Testis (tissue), 5 donors: ENCODE measurements around the gene ATP12A. TPM values are rescaled to one million over a fixed set of nuclear protein-coding genes. Genes with fewer than 3 reads are reported as not detected.

Source experiments
- DNase-seq: peaks from one replicate; pipeline ENCODE4 v3.0.0-alpha.2; 2019
- H3K27ac ChIP-seq, 2 donors: fragments of 200-600 bp; sonication (generic); one replicate each; pipeline ENCODE4 v1.5.1; 2019
- H3K27me3 ChIP-seq: fragments of 200-600 bp; sonication (generic); one replicate; pipeline ENCODE4 v1.5.1; 2019
- H3K36me3 ChIP-seq: fragments of 200-600 bp; sonication (generic); one replicate; pipeline ENCODE4 v1.5.1; 2017; ENCODE audit warnings: low read depth; ENCODE audit errors: missing control alignments
- H3K4me1 ChIP-seq: fragments of 200-600 bp; sonication (generic); one replicate; pipeline ENCODE4 v1.5.1; 2019
- H3K4me3 ChIP-seq, 2 donors: fragments of 200-600 bp; sonication (generic); one replicate each; pipeline ENCODE4 v1.5.1; 2017 to 2019
- H3K9me3 ChIP-seq: fragments of 200-600 bp; sonication (generic); one replicate; pipeline ENCODE4 v1.5.1; 2017
- POLR2A ChIP-seq: fragments of 450-650 bp; IDR thresholded peaks from one replicate; pipeline ENCODE4 v1.6.1; 2017; ENCODE audit warnings: antibody characterized with exemption, mild to moderate bottlenecking, moderate library complexity
- WGBS, 2 donors: methylation state at CpG; one replicate each; pipeline ENCODE4 v1.1.5; 2018; 5-methylcytosine and 5-hydroxymethylcytosine counted together
- intact Hi-C: fragments of 100-400 bp; cut with DNase I; formaldehyde crosslinking; loops from one replicate; pipeline ENCODE4 v1.15.1; 2023; ENCODE audit warnings: low total_unique reads
- long read RNA-seq, 2 donors: transcript quantifications; one replicate each; lab custom pipeline, GENCODE V29; 2026
- polyA plus RNA-seq: library from polyadenylated mRNA; stranded (reverse); fragments of 350-450 nt; fragmentation: Illumina TruSeq; extraction: RNeasy Lipid Tissue Mini Kit (QIAGEN cat#74804); gene quantifications from one replicate; pipeline ENCODE4 v1.2.3, GENCODE V29; 2014; ENCODE audit warnings: low read depth, low replicate concordance; ENCODE audit not compliant: insufficient read depth
- total RNA-seq, 2 donors: library from RNA; depleted of rRNA; stranded (reverse); fragments of >200 nt; gene quantifications; one replicate each; pipeline ENCODE4 v1.2.3, GENCODE V29; 2016
- TF ChIP-seq, protein P1 (sequence below), 3 experiments: fragments of 450-650 bp in 2 of 3; fragments of 200-600 bp in 1 of 3; sonication (generic) in 1 of 3; IDR thresholded peaks; one replicate each; pipeline ENCODE4 v1.5.1; 2016 to 2019; ENCODE audit warnings: antibody characterized with exemption in 3 of 3, mild to moderate bottlenecking in 2 of 3, moderate library complexity in 1 of 3

The ATP12A gene
- 1 to 10 TPM in 1 of 2 donors, under 1 TPM in 1; 0.94 to 1.2 TPM for total RNA-seq
- 1.6 TPM for polyA plus RNA-seq
- long read RNA-seq, donor 1, result 0 reads
- long read RNA-seq, donor 2, result 0 reads

GRCh38 chr13:24680258-24680920 is at the start of gene ATP12A:
ATP12A (plus strand) TSS chr13:24680408; CDS start chr13:24680744, 336 bp downstream.
- intact Hi-C loops, result no loop called here

GRCh38 chr13:24630851-24631620 is 49.2 kb upstream of the ATP12A start:
- Histone ChIP-seq H3K27ac (no peak overlapping the region), H3K27me3 (no peaks in the 10 kb centered on the region), H3K9me3 (no peaks in the 10 kb centered on the region), H3K36me3 (no peaks in the 10 kb centered on the region), H3K4me1 (no peaks in the 10 kb centered on the region), H3K4me3 (no peak overlapping the region)
- intact Hi-C loops, result no loop called here
- DNase-seq, result no peak
- no peak for TF ChIP-seq POLR2A
- TF ChIP-seq, protein P1, sequence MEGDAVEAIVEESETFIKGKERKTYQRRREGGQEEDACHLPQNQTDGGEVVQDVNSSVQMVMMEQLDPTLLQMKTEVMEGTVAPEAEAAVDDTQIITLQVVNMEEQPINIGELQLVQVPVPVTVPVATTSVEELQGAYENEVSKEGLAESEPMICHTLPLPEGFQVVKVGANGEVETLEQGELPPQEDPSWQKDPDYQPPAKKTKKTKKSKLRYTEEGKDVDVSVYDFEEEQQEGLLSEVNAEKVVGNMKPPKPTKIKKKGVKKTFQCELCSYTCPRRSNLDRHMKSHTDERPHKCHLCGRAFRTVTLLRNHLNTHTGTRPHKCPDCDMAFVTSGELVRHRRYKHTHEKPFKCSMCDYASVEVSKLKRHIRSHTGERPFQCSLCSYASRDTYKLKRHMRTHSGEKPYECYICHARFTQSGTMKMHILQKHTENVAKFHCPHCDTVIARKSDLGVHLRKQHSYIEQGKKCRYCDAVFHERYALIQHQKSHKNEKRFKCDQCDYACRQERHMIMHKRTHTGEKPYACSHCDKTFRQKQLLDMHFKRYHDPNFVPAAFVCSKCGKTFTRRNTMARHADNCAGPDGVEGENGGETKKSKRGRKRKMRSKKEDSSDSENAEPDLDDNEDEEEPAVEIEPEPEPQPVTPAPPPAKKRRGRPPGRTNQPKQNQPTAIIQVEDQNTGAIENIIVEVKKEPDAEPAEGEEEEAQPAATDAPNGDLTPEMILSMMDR (IDR thresholded peaks at IDR 0.05), result no peak
- WGBS, 2 donors, result 68 to 78% methylated on average over 13 of the region's 13 CpGs

More at GRCh38 chr13:24680258-24680920, at the start of gene ATP12A:
- Histone ChIP-seq H3K27me3 (no peaks in the 10 kb centered on the region), H3K4me3 (peak within 1 kb of the TSS; percentile 19 to 47), H3K9me3 (no peaks in the 10 kb centered on the region), H3K36me3 (no peaks in the 10 kb centered on the region), H3K4me1 (peaks cover 11% of the 10 kb centered on the region), H3K27ac (no peak within 1 kb of the TSS)
- TF ChIP-seq POLR2A, result no peak
- TF ChIP-seq, protein P1 (IDR thresholded peaks at IDR 0.05), result no peak
- WGBS, 2 donors, result 0% methylated on average over 6 to 60 of the region's 75 CpGs
- DNase-seq, result peak; percentile 35

DNA sequence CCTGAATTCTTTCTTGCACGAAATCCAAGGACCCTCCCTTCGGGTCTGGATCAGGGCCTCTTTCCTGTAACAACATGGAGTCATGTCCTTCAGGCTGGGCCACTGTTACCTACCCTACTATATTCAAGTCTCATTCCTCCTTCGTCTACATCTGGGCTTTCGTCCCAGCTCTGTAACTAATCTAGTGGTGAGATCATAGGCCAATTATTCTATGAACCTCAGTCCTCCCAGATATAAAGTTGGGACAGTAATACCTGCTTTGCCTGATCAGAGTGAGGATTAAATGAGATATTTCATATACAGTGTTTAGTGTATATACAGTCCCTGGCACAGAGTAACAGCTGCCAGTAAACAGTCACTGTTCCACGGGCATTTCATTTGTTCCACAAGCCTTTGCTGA is 48.3 kb upstream of the ATP12A start:
- Histone ChIP-seq H3K27ac (no peak overlapping the region), H3K27me3 (no peaks in the 10 kb centered on the region), H3K36me3 (no peaks in the 10 kb centered on the region), H3K4me1 (no peaks in the 10 kb centered on the region), H3K4me3 (no peak overlapping the region), H3K9me3 (no peaks in the 10 kb centered on the region)
- no peak for DNase-seq
- intact Hi-C loops, result no loop called here
- no peak for TF ChIP-seq POLR2A
- TF ChIP-seq, protein P1 (IDR thresholded peaks at IDR 0.05), result no peak
- 87 to 91% methylated on average over 5 of the region's 5 CpGs for WGBS, 2 donors

GRCh38 chr13:24632382-24633121 is 47.7 kb upstream of the ATP12A start:
- H3K4me3 ChIP-seq, result no peak overlapping the region
- whole genome bisulfite sequencing, 2 donors, result 76 to 83% methylated on average over 6 of the region's 6 CpGs
- no peaks in the 10 kb centered on the region for H3K4me1 ChIP-seq
- no peaks in the 10 kb centered on the region for H3K27me3 ChIP-seq
- no peaks in the 10 kb centered on the region for H3K36me3 ChIP-seq
- TF ChIP-seq, protein P1 (IDR thresholded peaks at IDR 0.05), result no peak
- TF ChIP-seq POLR2A, result no peak
- no peak for DNase-seq
- intact Hi-C loops, result no loop called here
- H3K9me3 ChIP-seq, result no peaks in the 10 kb centered on the region
- H3K27ac ChIP-seq, result no peak overlapping the region
